ENCODE measurements around the gene ANO10. TPM values are rescaled to one million over a fixed set of nuclear protein-coding genes. Genes with fewer than 3 reads are reported as not detected.
"Not testable (repeated sequence)": the region's sequence is repeated elsewhere in the genome, so short reads cannot be mapped to it uniquely, and the experiment has no call there.

ANO10 gene
- total and polyA plus RNA-seq, 5 donors from 2014 or later, result 5.3 to 9.8 (median 6.5) TPM

- not testable (repeated sequence) for H3K27me3 ChIP-seq (ENCODE audit: control insufficient read depth, insufficient read depth, low read length); H3K27me3 Mint-ChIP-seq; H3K27ac ChIP-seq (ENCODE audit: insufficient read depth, low read length, poor library complexity, severe bottlenecking); DNase-seq; H3K27ac Mint-ChIP-seq; H3K9me3 Mint-ChIP-seq; H3K36me3 ChIP-seq (ENCODE audit: control insufficient read depth, insufficient read depth, low read length); ATAC-seq (ENCODE audit: low read depth in 2 of 2); H3K9me3 ChIP-seq (ENCODE audit: control insufficient read depth in 2 of 2, low read length in 2 of 2); H3K4me3 ChIP-seq (ENCODE audit: low read depth, low read length); H3K4me1 Mint-ChIP-seq; H3K4me3 Mint-ChIP-seq; H3K4me1 ChIP-seq (ENCODE audit: control insufficient read depth, insufficient read depth, low read length, poor library complexity, severe bottlenecking)
- peaks cover 17% of the 10 kb centered on the region for H3K36me3 Mint-ChIP-seq
Observed at GRCh38 chr3:43565661-43566341, 56.0 kb downstream of the ANO10 start.

GRCh38 chr3:43559961-43560360 lies 61.9 kb downstream of the ANO10 start:
- Mint-ChIP-seq H3K36me3 (peaks cover 38% of the 10 kb centered on the region), H3K4me1 (peaks cover 0 to 3% (median 0%) of the 10 kb centered on the region in 4 donors), H3K9me3 (no peaks in the 10 kb centered on the region), H3K4me3 (no peak overlapping the region), H3K27me3 (no peaks in the 10 kb centered on the region), H3K27ac (no peak overlapping the region)
- no peak overlapping the region for H3K4me3 ChIP-seq (ENCODE audit: low read depth, low read length)
- H3K27me3 ChIP-seq (ENCODE audit: control insufficient read depth, insufficient read depth, low read length), result no peaks in the 10 kb centered on the region
- no peaks in the 10 kb centered on the region for H3K36me3 ChIP-seq (ENCODE audit: control insufficient read depth, insufficient read depth, low read length)
- DNase-seq (no peak), ATAC-seq (ENCODE audit: low read depth in 2 of 2) (no peak)
- H3K27ac ChIP-seq (ENCODE audit: insufficient read depth, low read length, poor library complexity, severe bottlenecking), result no peak overlapping the region
- no peaks in the 10 kb centered on the region for H3K9me3 ChIP-seq (ENCODE audit: control insufficient read depth in 2 of 2, low read length in 2 of 2)
- no peaks in the 10 kb centered on the region for H3K4me1 ChIP-seq (ENCODE audit: control insufficient read depth, insufficient read depth, low read length, poor library complexity, severe bottlenecking)

GRCh38 chr3:43558171-43558570 lies 63.6 kb downstream of the ANO10 start:
- Mint-ChIP-seq H3K36me3 (peaks cover 40% of the 10 kb centered on the region), H3K27ac (no peak overlapping the region), H3K9me3 (no peaks in the 10 kb centered on the region), H3K4me3 (no peak overlapping the region), H3K27me3 (no peaks in the 10 kb centered on the region), H3K4me1 (no peaks in the 10 kb centered on the region)
- Histone ChIP-seq H3K36me3 (ENCODE audit: control insufficient read depth, insufficient read depth, low read length) (no peaks in the 10 kb centered on the region), H3K27ac (ENCODE audit: insufficient read depth, low read length, poor library complexity, severe bottlenecking) (no peak overlapping the region), H3K27me3 (ENCODE audit: control insufficient read depth, insufficient read depth, low read length) (no peaks in the 10 kb centered on the region), H3K4me3 (ENCODE audit: low read depth, low read length) (no peak overlapping the region), H3K4me1 (ENCODE audit: control insufficient read depth, insufficient read depth, low read length, poor library complexity, severe bottlenecking) (no peaks in the 10 kb centered on the region), H3K9me3 (ENCODE audit: control insufficient read depth in 2 of 2, low read length in 2 of 2) (no peaks in the 10 kb centered on the region)
- no peak for ATAC-seq (ENCODE audit: low read depth in 2 of 2)
- no peak for DNase-seq

GRCh38 chr3:43549626-43550290 lies 72.1 kb downstream of the ANO10 start:
- H3K4me3 ChIP-seq (ENCODE audit: low read depth, low read length), result no peak overlapping the region
- no peak for DNase-seq
- no peaks in the 10 kb centered on the region for H3K4me1 ChIP-seq (ENCODE audit: control insufficient read depth, insufficient read depth, low read length, poor library complexity, severe bottlenecking)
- Mint-ChIP-seq H3K9me3 (peaks cover 0 to 1% (median 0%) of the 10 kb centered on the region in 7 donors), H3K4me1 (no peaks in the 10 kb centered on the region), H3K27ac (peak overlapping the region in 1 of 3 donors; percentile 16), H3K4me3 (no peak overlapping the region), H3K27me3 (no peaks in the 10 kb centered on the region), H3K36me3 (peaks cover 16% of the 10 kb centered on the region)
- ATAC-seq (ENCODE audit: low read depth in 2 of 2), result no peak
- no peak overlapping the region for H3K27ac ChIP-seq (ENCODE audit: insufficient read depth, low read length, poor library complexity, severe bottlenecking)
- H3K27me3 ChIP-seq (ENCODE audit: control insufficient read depth, insufficient read depth, low read length), result no peaks in the 10 kb centered on the region
- H3K9me3 ChIP-seq (ENCODE audit: control insufficient read depth in 2 of 2, low read length in 2 of 2), result no peaks in the 10 kb centered on the region
- no peaks in the 10 kb centered on the region for H3K36me3 ChIP-seq (ENCODE audit: control insufficient read depth, insufficient read depth, low read length)

- ATAC-seq (ENCODE audit: low read depth in 2 of 2), result peak; percentile 62 to 65
- not testable (repeated sequence) for H3K27me3 ChIP-seq (ENCODE audit: control insufficient read depth, insufficient read depth, low read length); H3K27ac ChIP-seq (ENCODE audit: insufficient read depth, low read length, poor library complexity, severe bottlenecking); H3K4me3 Mint-ChIP-seq; H3K36me3 ChIP-seq (ENCODE audit: control insufficient read depth, insufficient read depth, low read length); H3K27ac Mint-ChIP-seq; H3K27me3 Mint-ChIP-seq; H3K4me1 ChIP-seq (ENCODE audit: control insufficient read depth, insufficient read depth, low read length, poor library complexity, severe bottlenecking); H3K36me3 Mint-ChIP-seq; H3K4me3 ChIP-seq (ENCODE audit: low read depth, low read length); H3K9me3 Mint-ChIP-seq; H3K9me3 ChIP-seq (ENCODE audit: control insufficient read depth in 2 of 2, low read length in 2 of 2)
- DNase-seq, result peak in 2 of 3 donors; percentile 67 to 72
- peaks cover 0 to 18% (median 0%) of the 10 kb centered on the region in 4 donors for H3K4me1 Mint-ChIP-seq
Observed at GRCh38 chr3:43544277-43544676, 77.5 kb downstream of the ANO10 start.

GRCh38 chr3:43542328-43543043 lies 79.3 kb downstream of the ANO10 start:
- H3K27ac ChIP-seq (ENCODE audit: insufficient read depth, low read length, poor library complexity, severe bottlenecking), result no peak overlapping the region
- peaks cover 9% of the 10 kb centered on the region for H3K36me3 Mint-ChIP-seq
- no peak overlapping the region for H3K4me3 ChIP-seq (ENCODE audit: low read depth, low read length)
- no peaks in the 10 kb centered on the region for H3K4me1 ChIP-seq (ENCODE audit: control insufficient read depth, insufficient read depth, low read length, poor library complexity, severe bottlenecking)
- peaks cover 0 to 1% (median 0%) of the 10 kb centered on the region in 7 donors for H3K9me3 Mint-ChIP-seq
- H3K9me3 ChIP-seq (ENCODE audit: control insufficient read depth in 2 of 2, low read length in 2 of 2), result no peaks in the 10 kb centered on the region
- no peaks in the 10 kb centered on the region for H3K27me3 Mint-ChIP-seq
- ATAC-seq (ENCODE audit: low read depth in 2 of 2) (no peak), DNase-seq (no peak)
- no peak overlapping the region for H3K4me3 Mint-ChIP-seq
- no peaks in the 10 kb centered on the region for H3K27me3 ChIP-seq (ENCODE audit: control insufficient read depth, insufficient read depth, low read length)
- H3K36me3 ChIP-seq (ENCODE audit: control insufficient read depth, insufficient read depth, low read length), result no peaks in the 10 kb centered on the region
- peaks cover 0 to 18% (median 0%) of the 10 kb centered on the region in 4 donors for H3K4me1 Mint-ChIP-seq
- H3K27ac Mint-ChIP-seq, result no peak overlapping the region

GRCh38 chr3:43540624-43541023 lies 81.2 kb downstream of the ANO10 start:
- H3K36me3 ChIP-seq (ENCODE audit: control insufficient read depth, insufficient read depth, low read length), result no peaks in the 10 kb centered on the region
- no peaks in the 10 kb centered on the region for H3K4me1 ChIP-seq (ENCODE audit: control insufficient read depth, insufficient read depth, low read length, poor library complexity, severe bottlenecking)
- no peaks in the 10 kb centered on the region for H3K27me3 ChIP-seq (ENCODE audit: control insufficient read depth, insufficient read depth, low read length)
- H3K27ac ChIP-seq (ENCODE audit: insufficient read depth, low read length, poor library complexity, severe bottlenecking), result no peak overlapping the region
- Mint-ChIP-seq H3K27me3 (no peaks in the 10 kb centered on the region), H3K9me3 (peaks cover 0 to 1% (median 0%) of the 10 kb centered on the region in 7 donors), H3K36me3 (peaks cover 4% of the 10 kb centered on the region), H3K4me1 (peaks cover 0 to 22% (median 1%) of the 10 kb centered on the region in 4 donors), H3K4me3 (no peak overlapping the region), H3K27ac (peak overlapping the region in 1 of 3 donors; percentile 38)
- ATAC-seq (ENCODE audit: low read depth in 2 of 2), result no peak
- H3K9me3 ChIP-seq (ENCODE audit: control insufficient read depth in 2 of 2, low read length in 2 of 2), result no peaks in the 10 kb centered on the region
- no peak for DNase-seq
- H3K4me3 ChIP-seq (ENCODE audit: low read depth, low read length), result no peak overlapping the region

All from CD4-positive, CD25-positive, alpha-beta regulatory T cell (primary cell).